Pons (tissue), 1 donor: ENCODE measurements around the gene IFNG.

Experiments
- DNase-seq: peaks from one replicate; pipeline ENCODE4 v3.0.0-alpha.2; 2016; ENCODE audit warnings: low spot score

IFNG gene

DNA sequence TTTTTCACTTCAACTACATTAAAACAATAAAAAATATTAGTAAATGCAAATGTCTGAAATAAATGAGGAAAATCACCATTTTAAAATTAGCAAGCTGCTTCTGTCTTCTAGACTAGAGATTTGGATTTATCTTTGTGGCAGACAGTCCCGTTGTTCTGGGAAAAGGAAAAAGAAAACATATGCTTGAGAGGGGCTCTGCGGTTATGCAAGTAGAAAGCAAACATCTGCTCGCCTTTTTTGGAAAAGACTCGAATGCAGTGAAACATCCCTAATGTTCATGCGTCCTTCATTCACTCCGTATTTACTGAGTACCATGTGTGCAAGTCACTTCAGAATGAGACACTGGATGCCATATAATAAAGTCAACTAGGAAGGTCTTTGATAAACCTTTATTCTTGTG is 44.9 kb downstream of the IFNG start:
- DNase-seq = no peak

DNA sequence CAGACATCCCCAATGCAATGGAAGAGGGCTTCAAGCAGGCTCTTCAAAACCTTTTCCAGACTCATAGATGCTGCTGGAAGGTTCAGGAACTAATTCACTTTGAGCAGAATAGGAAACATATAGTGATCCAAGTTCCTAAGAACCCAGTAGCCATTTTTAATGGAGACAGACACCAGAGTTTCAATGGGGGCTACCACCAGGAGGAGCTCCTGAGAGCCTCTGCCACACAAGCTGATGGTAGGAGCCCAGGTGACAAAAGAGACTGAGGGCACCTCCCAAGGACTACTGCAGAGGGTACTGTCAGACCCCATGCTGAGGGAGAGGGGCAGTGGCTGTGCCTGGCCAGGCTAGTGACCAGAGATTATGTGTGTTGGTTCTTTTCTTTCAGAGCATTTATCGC is 45.9 kb downstream of the IFNG start:
- no peak for DNase-seq

DNA sequence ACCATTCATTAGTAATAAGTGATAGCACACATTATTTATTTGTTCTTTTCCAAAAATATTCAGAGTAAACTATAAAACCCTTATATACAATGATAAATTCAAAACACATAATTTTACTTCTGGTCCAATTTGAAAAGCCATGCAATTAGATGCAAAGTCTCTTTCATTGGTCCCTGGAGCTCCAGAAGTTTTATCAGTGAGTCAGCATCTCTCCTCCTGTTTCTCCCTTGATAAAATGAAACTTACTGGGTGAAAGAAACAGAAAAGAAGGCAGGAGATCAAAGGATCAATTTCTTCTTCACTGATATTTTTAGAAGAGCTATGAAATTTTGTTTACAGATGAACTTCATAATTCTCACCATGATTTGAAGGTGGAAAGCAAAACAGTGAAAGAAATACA is 47.5 kb downstream of the IFNG start:
- DNase-seq = no peak

DNA sequence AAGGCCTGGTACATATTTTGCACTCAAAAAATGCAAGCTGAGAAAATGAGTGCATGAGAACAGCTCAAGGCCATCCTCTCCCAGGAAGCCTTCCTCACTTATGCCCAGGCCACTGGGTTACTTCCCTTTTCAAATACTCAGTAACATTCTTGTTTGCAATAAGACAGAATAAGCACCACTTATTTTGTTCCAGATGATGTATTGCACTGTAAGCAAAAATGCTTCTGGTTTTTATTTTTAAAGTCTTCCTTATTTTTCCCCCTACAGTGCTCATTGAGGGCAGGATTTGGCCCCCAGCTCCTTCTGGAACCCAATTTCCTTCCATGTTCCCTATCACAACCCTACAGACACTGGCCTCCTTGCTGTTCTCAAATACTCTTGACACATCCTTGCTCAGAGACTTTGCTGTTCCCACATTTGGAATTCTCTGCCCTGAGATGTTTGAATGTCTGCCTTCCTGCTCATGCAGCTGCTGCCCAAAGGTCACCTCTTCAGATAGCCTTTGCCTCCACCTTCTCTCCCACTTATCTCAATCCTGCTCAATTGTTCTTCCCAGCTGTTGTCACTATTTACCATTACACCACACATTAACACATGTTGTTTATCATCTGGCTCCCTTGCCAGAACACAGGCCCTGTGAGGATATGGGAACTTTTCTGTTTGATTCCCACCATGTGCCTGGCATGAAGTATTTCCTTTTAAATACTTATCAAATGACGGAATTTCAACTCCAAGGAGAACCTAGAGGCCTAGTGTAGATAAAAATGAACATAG is 49.9 kb downstream of the IFNG start:
- no peak for DNase-seq

DNA sequence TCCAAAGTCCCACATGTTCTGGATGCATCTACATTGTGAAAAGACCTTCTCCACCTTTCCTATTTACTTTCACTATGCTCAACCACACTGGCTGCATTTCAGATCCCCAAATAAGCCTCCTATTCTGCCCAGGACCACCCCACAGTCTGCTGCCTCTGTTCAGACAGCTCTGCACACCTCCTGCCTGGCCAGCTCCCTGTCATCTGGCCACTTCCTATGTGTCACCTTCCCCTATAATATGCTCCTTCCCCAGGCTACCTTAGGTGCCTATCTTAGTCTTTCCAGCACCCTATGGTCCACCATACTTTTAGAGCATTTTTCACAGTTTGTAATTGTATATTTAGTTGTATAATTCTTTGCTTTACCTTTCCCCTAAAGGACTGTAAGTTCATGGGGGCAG is 50.5 kb downstream of the IFNG start:
- DNase-seq = no peak

DNA sequence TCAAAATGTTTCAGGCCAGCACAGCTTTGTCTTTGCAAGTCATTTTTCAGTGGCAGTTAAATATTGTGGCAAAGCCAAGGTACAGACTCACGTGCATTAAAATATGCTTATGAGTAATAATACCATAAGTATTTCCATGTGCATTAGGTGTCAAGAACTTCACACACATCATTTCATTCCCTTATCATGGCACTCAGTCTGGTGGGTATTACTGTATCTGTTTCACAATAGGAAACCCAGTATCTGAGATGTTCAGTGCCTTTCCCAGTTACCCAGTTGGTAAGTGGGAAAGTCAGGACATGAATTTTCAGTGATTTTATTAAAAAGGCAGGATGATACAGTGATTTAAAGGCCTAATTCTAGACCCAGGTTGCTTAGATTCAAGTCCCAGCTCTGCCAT is 52.9 kb downstream of the IFNG start:
- DNase-seq = no peak

DNA sequence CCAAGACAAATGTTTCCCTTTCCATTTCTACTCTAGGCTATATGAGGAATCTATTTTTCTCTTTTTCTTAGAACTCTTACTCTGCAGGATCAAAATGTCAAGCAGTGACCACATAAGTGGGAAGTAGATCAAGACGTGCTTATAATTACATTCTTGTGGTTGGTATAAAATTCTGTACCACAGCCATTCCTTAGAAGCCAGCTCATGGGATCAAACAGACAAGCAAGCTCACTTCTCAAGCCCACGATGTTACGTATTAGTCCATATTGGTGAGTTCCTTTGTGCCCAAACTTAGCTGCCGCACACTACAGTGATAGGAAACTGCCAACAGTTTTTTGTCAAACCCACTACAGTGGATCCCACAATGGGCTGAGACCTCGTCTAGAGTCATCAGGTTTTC is 53.4 kb downstream of the IFNG start:
- DNase-seq = no peak
